Fibroblast of the aortic adventitia (primary cell): ENCODE data around the gene CCT3. TPM values are rescaled to one million over a fixed set of nuclear protein-coding genes. Genes with fewer than 3 reads are reported as not detected.

Experiments
- DNase-seq: peaks from one replicate; pipeline ENCODE4 v3.0.0-alpha.2; 2010; ENCODE audit warnings: low read depth
- H3K4me3 ChIP-seq: 2 replicates; pipeline ENCODE4 v1.5.1; 2011; ENCODE audit warnings: low read depth, mild to moderate bottlenecking, control low read depth, low read length, moderate library complexity
- CTCF ChIP-seq: IDR thresholded peaks from 2 replicates; pipeline ENCODE4 v1.5.1; 2011; ENCODE audit warnings: mild to moderate bottlenecking, low read length, control low read depth, inconsistent platforms; ENCODE audit not compliant: insufficient read depth
- total RNA-seq: library from RNA; depleted of rRNA; stranded (reverse); fragments of >200 nt; gene quantifications from 2 replicates; pipeline ENCODE4 v1.2.3, GENCODE V29; 2012; ENCODE audit warnings: low replicate concordance

The CCT3 gene
- total RNA-seq, 1 donor = 284 TPM

- DNase-seq = no peak
- no peak overlapping the region for H3K4me3 ChIP-seq
- TF ChIP-seq CTCF = no peak
Observed at GRCh38 chr1:156384007-156384406, 45.9 kb upstream of the CCT3 start.

- H3K4me3 ChIP-seq = no peak overlapping the region
- DNase-seq = peak; percentile 49
- peak; percentile 91 for TF ChIP-seq CTCF
Observed at GRCh38 chr1:156383023-156383422, 44.9 kb upstream of the CCT3 start.

GRCh38 chr1:156382561-156382960 lies 44.5 kb upstream of the CCT3 start:
- no peak for DNase-seq
- TF ChIP-seq CTCF = no peak
- no peak overlapping the region for H3K4me3 ChIP-seq

- peak; percentile 12 for DNase-seq
- H3K4me3 ChIP-seq = no peak overlapping the region
- peak; percentile 7 for TF ChIP-seq CTCF
Observed at GRCh38 chr1:156379420-156380165, 41.5 kb upstream of the CCT3 start.

- DNase-seq = no peak
Observed at GRCh38 chr1:156378557-156378956, 40.5 kb upstream of the CCT3 start.

GRCh38 chr1:156376958-156377919 lies 39.1 kb upstream of the CCT3 start:
- H3K4me3 ChIP-seq = no peak overlapping the region
- DNase-seq = no peak
- TF ChIP-seq CTCF = no peak

More at GRCh38 chr1:156378557-156378956, 40.5 kb upstream of the CCT3 start:
- no peak overlapping the region for H3K4me3 ChIP-seq
- no peak for TF ChIP-seq CTCF
